Psoas muscle (tissue), 8 donors: ENCODE results near the gene PTAR1. TPM values are rescaled to one million over a fixed set of nuclear protein-coding genes. Genes with fewer than 3 reads are reported as not detected.
A peak's percentile ranks its signal among the peaks of the same experiment; 100 is the strongest.

Source experiments
- ATAC-seq, 4 donors: fragments of 200-7000 bp; cut with Tn5 transposase; one replicate each; pipeline ENCODE4 v1.9.1; 2020; ENCODE audit warnings: moderate library complexity in 3 of 4, mild to moderate bottlenecking in 2 of 4
- DNase-seq, 2 donors: peaks; one replicate each; pipeline ENCODE4 v3.0.0-alpha.2; 2020
- H3K27ac ChIP-seq: fragments of 200-600 bp; one replicate; pipeline ENCODE4 v1.8.0; 2022
- H3K27me3 ChIP-seq, 3 donors: fragments of 200-600 bp in 1 of 3; one replicate each; pipeline versions ENCODE4 v1.6.1 to v1.8.0; 2013 to 2022; ENCODE audit warnings: low read length in 2 of 3, mild to moderate bottlenecking in 2 of 3, moderate library complexity in 1 of 3; ENCODE audit not compliant: insufficient read depth in 3 of 3
- H3K36me3 ChIP-seq, 2 donors: fragments of 200-600 bp in 1 of 2; one replicate each; pipeline versions ENCODE4 v1.6.1 to v1.8.0; 2013 to 2022; ENCODE audit warnings: low read depth in 1 of 2, mild to moderate bottlenecking in 1 of 2, moderate library complexity in 1 of 2; ENCODE audit not compliant: insufficient read depth in 1 of 2
- H3K4me1 ChIP-seq: fragments of 200-600 bp; one replicate; pipeline ENCODE4 v1.8.0; 2022
- H3K4me3 ChIP-seq: fragments of 200-600 bp; one replicate; pipeline ENCODE4 v1.8.0; 2022; ENCODE audit warnings: mild to moderate bottlenecking
- H3K9me3 ChIP-seq: fragments of 200-600 bp; one replicate; pipeline ENCODE4 v1.8.0; 2022
- CTCF ChIP-seq: fragments of 200-600 bp; IDR thresholded peaks from one replicate; pipeline ENCODE4 v1.8.0; 2022; ENCODE audit warnings: antibody characterized with exemption
- WGBS, 3 donors: extraction: QIAGEN DNeasy Blood & Tissue Kit; methylation state at CpG; one replicate each; pipeline versions ENCODE4 v1.1.6 to v1.1.7; 2013; 5-methylcytosine and 5-hydroxymethylcytosine counted together
- intact Hi-C, 2 donors: fragments of 100-400 bp; cut with DNase I; formaldehyde crosslinking; loops; one replicate each; pipeline versions ENCODE4 v1.11.0 to v1.14.2; 2022
- polyA plus RNA-seq, 3 donors: library from polyadenylated mRNA; stranded (reverse); fragments of 200-250 nt; gene quantifications; one replicate each; pipeline ENCODE4 v1.2.3, GENCODE V29; 2013
- total RNA-seq, 4 donors: library from RNA; stranded (reverse); fragmentation: NEBNext Ultra II Directional in 2 of 4; extraction: Animal tissue kit (Norgen Biotek cat#: 25700) in 2 of 4; gene quantifications; one replicate each; pipeline versions ENCODE4 v1.2.1 to v1.2.4, GENCODE V29; 2021 to 2023
- donor health status: healthy with polysubstance abuse.
- donor health status: DM: no; HTN: no; CAD: no; lungs with moderate emphysema.
- donor health status: Bipolar disorder and iron deficiency.
- donor health status: healthy.
- donor health status: DM: yes; HTN: yes; CAD: no.
- donor health status: DM: no; HTN: no; CAD: no.
- donor health status: DM: no; HTN: no; CAD: no.
- donor health status: DM: yes; HTN: yes; CAD: no.

Gene PTAR1
- total and polyA plus RNA-seq, 7 donors: 7.5 to 27.9 (median 24.0) TPM

GRCh38 chr9:69673311-69673640 is 86.5 kb downstream of the PTAR1 start:
- Histone ChIP-seq H3K36me3 (no peaks in the 10 kb centered on the region), H3K27ac (peak overlapping the region; percentile 65), H3K4me3 (peak overlapping the region; percentile 78), H3K4me1 (peaks cover 3% of the 10 kb centered on the region), H3K27me3 (no peaks in the 10 kb centered on the region), H3K9me3 (no peaks in the 10 kb centered on the region)
- DNase-seq (no peak), ATAC-seq (no peak)
- WGBS, 3 donors: 27 to 46% (median 31%) methylated on average over 6 of the region's 6 CpGs
- TF ChIP-seq CTCF: no peak
- intact Hi-C loops: loop anchor here (2.0 to 10.0 kb wide), 4 partner anchors 82 to 251 kb away; no protein-coding TSS in a partner anchor

GRCh38 chr9:69672596-69673310 is 87.1 kb downstream of the PTAR1 start:
- H3K36me3 ChIP-seq: no peaks in the 10 kb centered on the region
- H3K27ac ChIP-seq: peak overlapping the region; percentile 65
- WGBS, 3 donors: 0% methylated on average over 50 to 60 of the region's 60 CpGs
- ATAC-seq (peak; percentile 91 to 94 (median 94)), DNase-seq (peak; percentile 84 to 92)
- peaks cover 3% of the 10 kb centered on the region for H3K4me1 ChIP-seq
- H3K4me3 ChIP-seq: peak overlapping the region; percentile 78
- no peaks in the 10 kb centered on the region for H3K27me3 ChIP-seq
- TF ChIP-seq CTCF: peak; percentile 89
- intact Hi-C loops: loop anchor here (2.0 to 10.0 kb wide), 4 partner anchors 82 to 250 kb away; no protein-coding TSS in a partner anchor
- H3K9me3 ChIP-seq: no peaks in the 10 kb centered on the region

- Histone ChIP-seq H3K27me3 (no peaks in the 10 kb centered on the region), H3K4me1 (peaks cover 3% of the 10 kb centered on the region), H3K4me3 (peak within 1 kb of the TSS; percentile 78), H3K9me3 (no peaks in the 10 kb centered on the region), H3K27ac (peak within 1 kb of the TSS; percentile 65), H3K36me3 (no peaks in the 10 kb centered on the region)
- no peak for TF ChIP-seq CTCF
- ATAC-seq (peak; percentile 65 to 80 (median 70)), DNase-seq (peak; percentile 74 to 77)
- 0 to 1% (median 1%) methylated on average over 65 to 92 of the region's 92 CpGs for WGBS, 3 donors
- intact Hi-C loops: loop anchor here (2.0 to 10.0 kb wide), 4 partner anchors 83 to 250 kb away; no protein-coding TSS in a partner anchor
Observed at GRCh38 chr9:69671879-69672595, 87.8 kb downstream of the PTAR1 start, which contains the start of gene APBA1. APBA1 (minus strand) TSS chr9:69672371.

GRCh38 chr9:69671311-69671878 is 88.4 kb downstream of the PTAR1 start:
- ATAC-seq: no peak
- Histone ChIP-seq H3K9me3 (no peaks in the 10 kb centered on the region), H3K4me1 (peaks cover 3% of the 10 kb centered on the region), H3K36me3 (no peaks in the 10 kb centered on the region), H3K27ac (peak overlapping the region; percentile 60), H3K27me3 (no peaks in the 10 kb centered on the region), H3K4me3 (peak overlapping the region; percentile 78)
- no peak for DNase-seq
- TF ChIP-seq CTCF: no peak
- WGBS, 3 donors: 41 to 49% (median 47%) methylated on average over 15 of the region's 15 CpGs
- intact Hi-C loops: loop anchor here (5.0 to 10.0 kb wide), 3 partner anchors 83 to 249 kb away; no protein-coding TSS in a partner anchor
